ENCODE measurements around the gene FAM120B. TPM values are rescaled to one million over a fixed set of nuclear protein-coding genes. Genes with fewer than 3 reads are reported as not detected.

FAM120B gene
- polyA plus RNA-seq, 1 donor = 27.7 TPM

- no peak overlapping the region for H3K27ac ChIP-seq (ENCODE audit: low read length)
- peak in 1 of 2 donors; percentile 46 for DNase-seq
- WGBS (ENCODE audit: insufficient coverage, low lambda C conversion rate) = no CpG with 5 or more reads among the region's 13 CpGs
- H3K4me1 ChIP-seq (ENCODE audit: control insufficient read depth, insufficient read depth, low read length) = peaks cover 25% of the 10 kb centered on the region
- no peak overlapping the region for H3K4me3 ChIP-seq (ENCODE audit: low read length)
- H3K27me3 ChIP-seq (ENCODE audit: control insufficient read depth, insufficient read depth, low read length) = peaks cover 94% of the 10 kb centered on the region
- H3K9me3 ChIP-seq (ENCODE audit: control insufficient read depth, low read depth, low read length) = peaks cover 18% of the 10 kb centered on the region
- H3K36me3 ChIP-seq (ENCODE audit: control insufficient read depth, insufficient read depth, low read length) = peaks cover 9% of the 10 kb centered on the region
Measured at GRCh38 chr6:170292407-170293158, 14.0 kb upstream of the FAM120B start.

GRCh38 chr6:170293341-170294231 lies 13.0 kb upstream of the FAM120B start:
- WGBS (ENCODE audit: insufficient coverage, low lambda C conversion rate) = 15% methylated on average over 4 of the region's 23 CpGs
- H3K27me3 ChIP-seq (ENCODE audit: control insufficient read depth, insufficient read depth, low read length) = peaks cover 94% of the 10 kb centered on the region
- H3K4me1 ChIP-seq (ENCODE audit: control insufficient read depth, insufficient read depth, low read length) = peaks cover 25% of the 10 kb centered on the region
- no peaks in the 10 kb centered on the region for H3K36me3 ChIP-seq (ENCODE audit: control insufficient read depth, insufficient read depth, low read length)
- H3K9me3 ChIP-seq (ENCODE audit: control insufficient read depth, low read depth, low read length) = peaks cover 18% of the 10 kb centered on the region
- no peak for DNase-seq
- H3K4me3 ChIP-seq (ENCODE audit: low read length) = no peak overlapping the region
- H3K27ac ChIP-seq (ENCODE audit: low read length) = no peak overlapping the region

DNA sequence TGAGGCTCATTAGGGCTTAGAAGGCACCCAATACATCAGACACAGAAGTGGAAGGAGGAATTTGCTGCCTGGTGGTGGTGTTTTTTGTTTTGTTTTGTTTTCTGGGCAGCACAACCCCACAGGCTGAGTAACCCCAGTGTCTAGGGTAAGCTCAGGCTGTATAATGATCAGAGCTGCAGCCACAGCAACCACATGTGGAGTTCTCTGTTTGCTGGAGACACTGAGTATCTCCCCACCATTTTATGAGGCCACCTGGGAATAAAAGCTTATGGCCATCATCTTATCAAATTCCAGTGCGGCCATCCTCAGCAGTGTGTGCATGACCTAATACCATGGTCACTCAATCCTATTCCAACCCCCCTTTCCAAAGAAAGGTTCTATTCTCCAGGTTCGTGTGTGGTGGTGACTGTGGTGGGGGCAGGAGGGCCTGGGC lies 12.2 kb upstream of the FAM120B start:
- H3K4me1 ChIP-seq (ENCODE audit: control insufficient read depth, insufficient read depth, low read length) = peaks cover 25% of the 10 kb centered on the region
- H3K27me3 ChIP-seq (ENCODE audit: control insufficient read depth, insufficient read depth, low read length) = peaks cover 91% of the 10 kb centered on the region
- H3K36me3 ChIP-seq (ENCODE audit: control insufficient read depth, insufficient read depth, low read length) = no peaks in the 10 kb centered on the region
- H3K4me3 ChIP-seq (ENCODE audit: low read length) = no peak overlapping the region
- no CpG with 5 or more reads among the region's 2 CpGs for WGBS (ENCODE audit: insufficient coverage, low lambda C conversion rate)
- peaks cover 18% of the 10 kb centered on the region for H3K9me3 ChIP-seq (ENCODE audit: control insufficient read depth, low read depth, low read length)
- no peak overlapping the region for H3K27ac ChIP-seq (ENCODE audit: low read length)
- DNase-seq = no peak

DNA sequence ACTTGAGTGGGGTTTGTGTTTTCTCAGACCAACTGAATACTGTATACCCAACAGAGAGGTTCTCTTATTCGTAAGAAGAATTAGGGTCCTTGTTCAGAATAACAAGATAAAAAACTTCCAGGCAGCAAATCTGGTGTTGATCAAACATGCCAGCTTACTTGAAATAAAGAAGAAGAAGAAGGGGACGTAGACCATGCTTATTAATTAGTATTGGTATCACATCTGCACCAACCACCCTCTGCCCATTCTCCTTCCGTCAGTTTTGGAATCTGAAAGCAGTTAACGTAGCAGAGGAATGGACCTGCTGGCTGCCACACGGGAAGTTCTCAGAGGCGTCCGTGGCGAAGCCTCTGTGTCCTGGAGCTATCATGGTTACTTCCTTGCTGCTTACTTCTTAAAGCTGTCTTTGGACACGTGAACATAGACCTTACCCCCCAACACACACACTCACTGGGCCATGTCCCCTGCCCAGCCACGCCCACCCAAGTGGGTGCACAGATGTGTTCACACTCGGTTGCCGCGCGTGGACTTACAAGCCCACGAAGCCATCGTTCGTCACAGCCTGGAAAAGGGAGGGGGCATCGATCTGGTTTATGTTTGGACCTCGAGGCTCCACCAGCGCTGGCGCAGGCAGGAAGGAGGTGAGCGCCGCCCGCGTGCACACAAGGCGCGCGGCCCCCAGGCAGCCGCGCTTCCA lies 11.6 kb upstream of the FAM120B start:
- no peak overlapping the region for H3K27ac ChIP-seq (ENCODE audit: low read length)
- H3K36me3 ChIP-seq (ENCODE audit: control insufficient read depth, insufficient read depth, low read length) = no peaks in the 10 kb centered on the region
- peaks cover 25% of the 10 kb centered on the region for H3K4me1 ChIP-seq (ENCODE audit: control insufficient read depth, insufficient read depth, low read length)
- H3K4me3 ChIP-seq (ENCODE audit: low read length) = no peak overlapping the region
- H3K27me3 ChIP-seq (ENCODE audit: control insufficient read depth, insufficient read depth, low read length) = peaks cover 86% of the 10 kb centered on the region
- DNase-seq = peak in 1 of 2 donors; percentile 46
- peaks cover 14% of the 10 kb centered on the region for H3K9me3 ChIP-seq (ENCODE audit: control insufficient read depth, low read depth, low read length)
- WGBS (ENCODE audit: insufficient coverage, low lambda C conversion rate) = 33% methylated on average over 1 of the region's 30 CpGs

DNA sequence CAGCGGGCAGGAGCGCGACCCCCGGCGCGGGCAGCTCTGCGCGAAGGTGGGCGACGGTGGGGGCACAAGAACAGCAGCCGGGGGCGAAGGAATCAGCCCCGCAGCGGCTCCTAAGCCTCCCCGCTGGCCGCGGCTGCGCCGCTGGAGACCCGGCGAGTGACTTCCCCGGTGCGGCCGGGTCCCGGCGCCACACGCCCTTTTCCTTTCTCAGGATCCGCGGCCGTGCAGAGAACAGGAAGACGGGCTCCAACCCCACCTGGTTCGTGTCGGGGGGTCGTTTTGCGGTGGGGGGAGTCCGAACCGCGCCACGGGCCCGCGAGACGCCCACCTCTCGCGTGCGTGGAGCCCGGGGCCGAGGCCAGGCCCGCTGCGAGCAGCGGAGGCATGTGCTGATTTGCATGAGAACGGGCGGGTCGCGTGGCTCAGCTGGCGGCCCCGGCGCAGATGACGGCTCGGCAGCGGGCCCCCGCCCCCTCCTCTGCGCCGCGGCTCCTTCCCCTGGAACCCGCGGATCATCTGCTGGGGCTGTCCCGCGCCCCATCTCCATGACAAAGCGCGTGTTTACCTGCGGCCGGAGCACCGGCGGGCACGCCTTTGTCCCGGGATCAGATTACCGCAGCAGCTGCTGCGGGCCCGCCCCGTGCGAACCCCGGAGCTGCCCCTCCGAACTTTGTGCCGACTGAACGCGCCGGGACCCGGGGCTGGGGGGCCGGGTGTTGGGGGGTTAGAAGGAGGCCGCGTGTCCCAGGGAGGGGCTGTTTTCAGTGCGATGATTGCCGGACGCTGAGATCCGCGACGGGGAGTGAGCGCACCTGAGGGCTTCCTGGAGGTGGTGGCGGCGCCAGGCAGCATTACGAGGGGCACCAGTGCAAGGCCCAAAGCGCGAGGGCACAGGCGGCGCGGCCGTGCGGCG lies 10.8 kb upstream of the FAM120B start:
- peaks cover 25% of the 10 kb centered on the region for H3K4me1 ChIP-seq (ENCODE audit: control insufficient read depth, insufficient read depth, low read length)
- WGBS (ENCODE audit: insufficient coverage, low lambda C conversion rate) = no CpG with 5 or more reads among the region's 109 CpGs
- H3K27ac ChIP-seq (ENCODE audit: low read length) = no peak overlapping the region
- H3K9me3 ChIP-seq (ENCODE audit: control insufficient read depth, low read depth, low read length) = peaks cover 14% of the 10 kb centered on the region
- H3K27me3 ChIP-seq (ENCODE audit: control insufficient read depth, insufficient read depth, low read length) = peaks cover 78% of the 10 kb centered on the region
- no peaks in the 10 kb centered on the region for H3K36me3 ChIP-seq (ENCODE audit: control insufficient read depth, insufficient read depth, low read length)
- H3K4me3 ChIP-seq (ENCODE audit: low read length) = peak overlapping the region; percentile 32
- DNase-seq = peak in 1 of 2 donors; percentile 80

DNA sequence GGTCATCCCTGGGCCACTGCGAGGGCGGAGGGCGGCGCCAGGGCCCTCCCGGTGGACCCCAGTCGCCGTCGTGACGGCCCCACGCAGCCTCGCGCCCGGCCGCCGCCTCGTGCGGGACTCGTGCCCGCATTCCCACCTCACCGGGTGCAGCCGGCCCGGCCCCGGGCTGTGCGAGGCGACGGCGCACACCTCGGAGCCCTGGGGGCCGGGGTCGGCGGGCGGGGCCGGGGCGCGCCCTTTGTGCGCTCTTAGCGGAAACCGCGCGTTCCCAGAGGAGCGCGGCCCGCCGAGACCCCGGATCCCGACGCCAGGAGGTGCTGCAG lies 10.2 kb upstream of the FAM120B start:
- H3K4me1 ChIP-seq (ENCODE audit: control insufficient read depth, insufficient read depth, low read length) = peaks cover 25% of the 10 kb centered on the region
- H3K9me3 ChIP-seq (ENCODE audit: control insufficient read depth, low read depth, low read length) = peaks cover 14% of the 10 kb centered on the region
- H3K36me3 ChIP-seq (ENCODE audit: control insufficient read depth, insufficient read depth, low read length) = no peaks in the 10 kb centered on the region
- DNase-seq = no peak
- WGBS (ENCODE audit: insufficient coverage, low lambda C conversion rate) = no CpG with 5 or more reads among the region's 47 CpGs
- no peak overlapping the region for H3K27ac ChIP-seq (ENCODE audit: low read length)
- peak overlapping the region; percentile 32 for H3K4me3 ChIP-seq (ENCODE audit: low read length)
- peaks cover 73% of the 10 kb centered on the region for H3K27me3 ChIP-seq (ENCODE audit: control insufficient read depth, insufficient read depth, low read length)

DNA sequence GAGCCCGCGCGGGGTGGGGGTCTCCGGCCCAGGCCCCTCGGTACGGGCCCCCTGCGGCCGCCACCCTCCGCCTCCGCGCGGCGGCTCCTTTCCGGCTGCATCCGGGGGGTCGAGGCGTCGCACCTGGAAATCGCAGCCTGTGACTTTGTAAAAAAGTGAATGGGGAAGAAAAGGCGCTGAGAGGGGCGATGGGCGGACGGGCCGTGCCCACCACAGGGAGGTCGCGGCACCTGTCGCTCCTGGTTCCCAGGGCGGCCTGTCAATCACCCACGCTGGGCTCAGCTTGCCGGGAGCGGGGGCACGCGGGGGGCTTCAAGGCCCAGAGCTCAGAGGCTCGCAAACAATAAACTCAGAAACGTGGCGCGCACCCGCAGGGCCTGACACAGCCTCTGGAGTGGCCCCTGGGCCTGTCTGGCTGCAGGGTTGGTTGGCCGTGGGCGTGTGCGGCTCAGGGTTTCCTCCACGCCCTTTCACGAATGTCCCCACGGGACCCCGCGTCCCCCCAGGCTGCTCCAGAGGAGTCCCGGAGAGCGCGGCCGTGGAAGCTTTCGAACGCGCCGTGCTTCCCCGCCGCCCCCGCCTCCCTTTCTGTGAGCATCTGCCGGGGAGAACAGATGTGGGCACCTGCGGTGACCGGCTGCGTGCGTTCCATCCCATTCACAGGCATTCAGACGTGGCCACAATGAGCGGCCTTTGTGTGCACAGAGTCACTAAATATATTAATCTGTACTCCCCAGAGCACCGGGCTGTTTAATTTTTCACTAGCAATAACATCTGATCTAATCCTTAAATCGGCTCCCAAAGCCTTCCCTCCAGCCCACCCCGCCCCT lies 9.6 kb upstream of the FAM120B start:
- H3K36me3 ChIP-seq (ENCODE audit: control insufficient read depth, insufficient read depth, low read length) = no peaks in the 10 kb centered on the region
- H3K9me3 ChIP-seq (ENCODE audit: control insufficient read depth, low read depth, low read length) = peaks cover 11% of the 10 kb centered on the region
- DNase-seq = peak in 1 of 2 donors; percentile 61
- H3K4me3 ChIP-seq (ENCODE audit: low read length) = no peak overlapping the region
- H3K4me1 ChIP-seq (ENCODE audit: control insufficient read depth, insufficient read depth, low read length) = peaks cover 22% of the 10 kb centered on the region
- WGBS (ENCODE audit: insufficient coverage, low lambda C conversion rate) = no CpG with 5 or more reads among the region's 67 CpGs
- peak overlapping the region; percentile 11 for H3K27ac ChIP-seq (ENCODE audit: low read length)
- peaks cover 67% of the 10 kb centered on the region for H3K27me3 ChIP-seq (ENCODE audit: control insufficient read depth, insufficient read depth, low read length)

- H3K4me1 ChIP-seq (ENCODE audit: control insufficient read depth, insufficient read depth, low read length) = peaks cover 14% of the 10 kb centered on the region
- H3K27me3 ChIP-seq (ENCODE audit: control insufficient read depth, insufficient read depth, low read length) = peaks cover 59% of the 10 kb centered on the region
- 36% methylated on average over 3 of the region's 11 CpGs for WGBS (ENCODE audit: insufficient coverage, low lambda C conversion rate)
- H3K4me3 ChIP-seq (ENCODE audit: low read length) = no peak overlapping the region
- peaks cover 10% of the 10 kb centered on the region for H3K9me3 ChIP-seq (ENCODE audit: control insufficient read depth, low read depth, low read length)
- H3K36me3 ChIP-seq (ENCODE audit: control insufficient read depth, insufficient read depth, low read length) = no peaks in the 10 kb centered on the region
- DNase-seq = peak in 1 of 2 donors; percentile 54
- no peak overlapping the region for H3K27ac ChIP-seq (ENCODE audit: low read length)
Measured at GRCh38 chr6:170297576-170298330, 8.8 kb upstream of the FAM120B start.

Data from large intestine (tissue), 3 donors.